Measurements from ENCODE around the gene FIGLA.

- TF ChIP-seq, protein P1, sequence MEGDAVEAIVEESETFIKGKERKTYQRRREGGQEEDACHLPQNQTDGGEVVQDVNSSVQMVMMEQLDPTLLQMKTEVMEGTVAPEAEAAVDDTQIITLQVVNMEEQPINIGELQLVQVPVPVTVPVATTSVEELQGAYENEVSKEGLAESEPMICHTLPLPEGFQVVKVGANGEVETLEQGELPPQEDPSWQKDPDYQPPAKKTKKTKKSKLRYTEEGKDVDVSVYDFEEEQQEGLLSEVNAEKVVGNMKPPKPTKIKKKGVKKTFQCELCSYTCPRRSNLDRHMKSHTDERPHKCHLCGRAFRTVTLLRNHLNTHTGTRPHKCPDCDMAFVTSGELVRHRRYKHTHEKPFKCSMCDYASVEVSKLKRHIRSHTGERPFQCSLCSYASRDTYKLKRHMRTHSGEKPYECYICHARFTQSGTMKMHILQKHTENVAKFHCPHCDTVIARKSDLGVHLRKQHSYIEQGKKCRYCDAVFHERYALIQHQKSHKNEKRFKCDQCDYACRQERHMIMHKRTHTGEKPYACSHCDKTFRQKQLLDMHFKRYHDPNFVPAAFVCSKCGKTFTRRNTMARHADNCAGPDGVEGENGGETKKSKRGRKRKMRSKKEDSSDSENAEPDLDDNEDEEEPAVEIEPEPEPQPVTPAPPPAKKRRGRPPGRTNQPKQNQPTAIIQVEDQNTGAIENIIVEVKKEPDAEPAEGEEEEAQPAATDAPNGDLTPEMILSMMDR (IDR thresholded peaks at IDR 0.05 in 2 of 3, conservative IDR thresholded peaks at IDR 0.05 in 1 of 3; ENCODE audit: borderline replicate concordance in 1 of 3, insufficient read depth in 1 of 3, low read depth in 2 of 3, low read length in 2 of 3), result no peak
- TF ChIP-seq JUND (IDR thresholded peaks at IDR 0.05) (no peak), POLR2A (IDR thresholded peaks at IDR 0.05; ENCODE audit: borderline replicate concordance, extremely low read depth, insufficient read depth, insufficient read length) (no peak)
Measured at GRCh38 chr2:70732766-70733645, 57.4 kb downstream of the FIGLA start.
